OCI-LY3 (cell line): ENCODE measurements around the gene TTC24.

Source experiments
- H2AFZ ChIP-seq: fragments of 200-600, 300-600 bp; shearing (Covaris generic); 2 replicates; pipeline ENCODE4 v1.6.0; 2014; ENCODE audit warnings: antibody characterized with exemption, low read depth, low read length
- H3K27ac ChIP-seq: fragments of 200-600, 300-600 bp; sonication (generic); 2 replicates; pipeline ENCODE4 v1.5.1; 2014; ENCODE audit warnings: mild to moderate bottlenecking, low read length, moderate library complexity, mixed read lengths
- H3K27me3 ChIP-seq: fragments of 200-600, 300-600 bp; sonication (generic); 2 replicates; pipeline ENCODE4 v1.6.1; 2014; ENCODE audit warnings: low read depth, low read length, mixed read lengths
- H3K36me3 ChIP-seq: fragments of 200-600, 300-600 bp; sonication (generic); replicated peaks from 2 replicates; pipeline ENCODE3; 2014; ENCODE audit warnings: low read depth, low read length, mixed read lengths
- H3K4me1 ChIP-seq: fragments of 300-600, 200-600 bp; sonication (generic); 2 replicates; pipeline ENCODE4 v1.6.1; 2014; ENCODE audit warnings: low read length, mixed read lengths
- H3K4me2 ChIP-seq: fragments of 200-600, 300-600 bp; sonication (generic); 2 replicates; pipeline ENCODE4 v1.6.1; 2014; ENCODE audit warnings: low read length, mixed read lengths
- H3K4me3 ChIP-seq: fragments of 300-600, 200-600 bp; sonication (generic); 2 replicates; pipeline ENCODE4 v1.5.1; 2014; ENCODE audit warnings: antibody characterized with exemption, mild to moderate bottlenecking, low read length, moderate library complexity
- H3K79me2 ChIP-seq: fragments of 300-600, 200-600 bp; shearing (Covaris generic); 2 replicates; pipeline ENCODE4 v1.6.1; 2014; ENCODE audit warnings: mild to moderate bottlenecking, low read length, mixed read lengths
- H3K9ac ChIP-seq: fragments of 300-600, 200-600 bp; shearing (Covaris generic); 2 replicates; pipeline ENCODE4 v1.6.0; 2014; ENCODE audit warnings: mild to moderate bottlenecking, low read length, moderate library complexity
- H3K9me3 ChIP-seq: fragments of 200-600, 300-600 bp; shearing (Covaris generic); 2 replicates; pipeline ENCODE4 v1.6.1; 2014; ENCODE audit warnings: low read length, mixed read lengths; ENCODE audit not compliant: insufficient read depth
- H4K20me1 ChIP-seq: fragments of 200-600, 300-600 bp; sonication (generic); 2 replicates; pipeline ENCODE4 v1.6.1; 2016; ENCODE audit warnings: low read length, mixed read lengths; ENCODE audit not compliant: insufficient read depth
- CTCF ChIP-seq: fragments of 200-600, 300-600 bp; sonication (generic); IDR thresholded peaks from 2 replicates; pipeline ENCODE4 v1.5.1; 2014; ENCODE audit warnings: antibody characterized with exemption, low read length, low read depth
- EZH2phosphoT487 ChIP-seq: fragments of 200-600 bp; shearing (Covaris generic); IDR thresholded peaks from 2 replicates; pipeline ENCODE4 v1.6.1; 2018; ENCODE audit warnings: antibody characterized with exemption, mixed run types, low read depth

The TTC24 gene

GRCh38 chr1:156559086-156559796 lies 20.3 kb upstream of the TTC24 start:
- TF ChIP-seq EZH2phosphoT487 (no peak), CTCF (no peak)
- H3K27me3 ChIP-seq, result no peaks in the 10 kb centered on the region
- no peaks in the 10 kb centered on the region for H3K9me3 ChIP-seq
- no peak overlapping the region for H3K27ac ChIP-seq
- H4K20me1 ChIP-seq, result no peaks in the 10 kb centered on the region
- no peak overlapping the region for H3K4me3 ChIP-seq
- H2AFZ ChIP-seq, result no peak overlapping the region
- H3K79me2 ChIP-seq, result no peaks in the 10 kb centered on the region
- no peaks in the 10 kb centered on the region for H3K36me3 ChIP-seq
- no peaks in the 10 kb centered on the region for H3K4me1 ChIP-seq
- no peak overlapping the region for H3K9ac ChIP-seq
- no peak overlapping the region for H3K4me2 ChIP-seq

DNA sequence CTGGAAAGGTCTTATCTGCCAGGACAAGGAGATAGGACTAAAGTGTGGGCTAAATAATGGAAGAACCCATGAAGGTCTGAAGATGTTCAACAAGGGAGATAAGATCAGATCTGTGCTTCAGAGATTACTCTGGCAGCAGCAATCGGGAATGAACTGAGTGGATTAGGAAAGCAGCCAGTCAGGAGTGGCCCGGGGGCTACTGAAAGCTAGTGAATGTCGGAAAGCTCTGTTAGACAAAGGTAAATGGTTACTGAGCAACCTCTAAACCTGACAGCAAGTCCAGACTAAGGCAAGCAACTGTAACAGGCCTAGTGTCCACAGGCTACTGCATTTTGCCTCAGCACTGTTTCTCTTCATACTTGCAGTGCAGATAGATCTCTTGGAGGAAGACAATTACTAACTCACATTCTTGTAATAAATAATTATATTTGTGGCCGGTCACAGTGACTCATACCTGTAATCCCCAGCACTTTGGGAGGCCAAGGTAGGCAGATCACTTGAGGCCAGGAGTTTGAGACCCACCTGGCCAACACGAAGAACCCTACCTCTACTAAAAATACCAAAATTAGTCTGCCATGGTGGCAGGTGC lies 19.6 kb upstream of the TTC24 start:
- Histone ChIP-seq H3K36me3 (no peaks in the 10 kb centered on the region), H3K27ac (no peak overlapping the region), H2AFZ (no peak overlapping the region), H3K79me2 (no peaks in the 10 kb centered on the region), H3K4me2 (no peak overlapping the region), H4K20me1 (no peaks in the 10 kb centered on the region), H3K4me1 (no peaks in the 10 kb centered on the region), H3K9me3 (no peaks in the 10 kb centered on the region), H3K27me3 (no peaks in the 10 kb centered on the region), H3K4me3 (no peak overlapping the region), H3K9ac (no peak overlapping the region)
- no peak for TF ChIP-seq CTCF

GRCh38 chr1:156560585-156561163 lies 18.8 kb upstream of the TTC24 start:
- H3K27ac ChIP-seq, result no peak overlapping the region
- H4K20me1 ChIP-seq, result no peaks in the 10 kb centered on the region
- no peaks in the 10 kb centered on the region for H3K4me1 ChIP-seq
- H3K4me2 ChIP-seq, result no peak overlapping the region
- no peaks in the 10 kb centered on the region for H3K79me2 ChIP-seq
- no peak overlapping the region for H3K9ac ChIP-seq
- no peak overlapping the region for H3K4me3 ChIP-seq
- TF ChIP-seq EZH2phosphoT487 (no peak), CTCF (no peak)
- no peaks in the 10 kb centered on the region for H3K36me3 ChIP-seq
- H3K9me3 ChIP-seq, result no peaks in the 10 kb centered on the region
- no peak overlapping the region for H2AFZ ChIP-seq
- no peaks in the 10 kb centered on the region for H3K27me3 ChIP-seq

DNA sequence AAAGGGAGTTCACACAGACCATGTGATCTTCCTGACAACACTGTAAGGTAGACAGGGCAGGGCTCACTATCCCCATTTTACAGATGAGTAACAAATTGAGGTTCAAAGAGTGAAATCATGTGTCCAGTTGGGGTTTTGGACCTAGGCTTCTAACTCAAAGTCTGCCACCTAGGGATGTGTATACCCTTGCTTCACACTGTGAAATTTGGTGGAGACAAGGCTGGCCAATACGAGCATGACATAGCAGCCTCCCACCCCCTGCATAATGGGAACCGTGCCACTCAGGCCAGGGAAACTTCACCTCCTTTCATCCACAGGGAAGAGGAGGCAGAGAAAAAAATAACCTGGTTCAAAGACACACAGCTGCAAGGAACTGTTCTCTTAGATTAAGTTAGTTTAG lies 14.0 kb upstream of the TTC24 start:
- Histone ChIP-seq H3K36me3 (no peaks in the 10 kb centered on the region), H3K9ac (no peak overlapping the region), H3K9me3 (no peaks in the 10 kb centered on the region), H3K4me3 (no peak overlapping the region), H3K4me2 (no peak overlapping the region), H4K20me1 (no peaks in the 10 kb centered on the region), H2AFZ (no peak overlapping the region), H3K79me2 (no peaks in the 10 kb centered on the region), H3K27ac (no peak overlapping the region), H3K4me1 (no peaks in the 10 kb centered on the region), H3K27me3 (no peaks in the 10 kb centered on the region)
- TF ChIP-seq EZH2phosphoT487, result no peak
- no peak for TF ChIP-seq CTCF
